ENCODE results near the gene TCF7L2.
A peak's percentile ranks its signal among the peaks of the same experiment; 100 is the strongest.

TCF7L2 gene

GRCh38 chr10:112948196-112948595, 1.9 kb upstream of the TCF7L2 start:
- Histone ChIP-seq H3K27me3 (replicated peaks; ENCODE audit: control insufficient read depth, insufficient read depth, low read length) (peaks cover 1% of the 10 kb centered on the region; the same call in 1 of the 2 replicates), H3K36me3 (ENCODE audit: control insufficient read depth, insufficient read depth, low read length) (no peaks in the 10 kb centered on the region), H3K4me3 (replicated peaks; ENCODE audit: low read depth, low read length) (no peak overlapping the region)
- DNase-seq (ENCODE audit: extremely low read depth, insufficient read length): no peak
- TF ChIP-seq CTCF (IDR thresholded peaks at IDR 0.05; ENCODE audit: insufficient read depth, low read length, poor library complexity, severe bottlenecking): no peak

DNA sequence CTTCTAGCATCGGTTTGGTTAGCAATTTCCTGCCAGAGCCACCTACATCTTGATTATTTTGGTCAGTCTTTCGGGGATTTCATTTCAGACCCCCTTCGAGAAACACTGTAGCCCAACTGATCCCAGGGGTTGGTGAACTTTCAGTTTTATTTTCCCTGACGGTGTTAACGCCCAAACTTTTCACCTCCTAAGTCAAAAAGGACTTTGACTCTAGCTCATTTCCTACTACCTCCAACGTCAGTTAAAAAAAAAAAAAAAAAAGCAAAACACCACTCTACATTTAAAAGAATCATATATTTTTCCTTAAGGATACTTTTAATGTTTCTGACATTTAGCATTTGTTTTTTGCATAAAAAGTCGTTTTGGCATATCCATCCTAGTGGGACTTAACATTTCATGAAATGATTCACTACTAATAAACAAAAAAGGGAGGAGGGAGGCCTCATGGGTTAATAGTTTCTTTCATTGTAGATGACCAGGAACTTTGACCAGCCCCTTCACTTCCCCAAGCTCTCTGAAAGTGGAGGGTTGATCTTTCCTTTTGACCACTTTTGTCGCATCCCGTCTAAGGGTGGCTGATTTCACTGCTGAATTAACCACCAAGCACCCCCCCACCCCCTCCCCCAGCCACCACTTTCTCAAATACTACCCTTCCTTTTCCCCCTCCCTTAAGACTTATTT, 764 bp upstream of the TCF7L2 start:
- peak overlapping the region; percentile 39; the same call in 1 of the 2 replicates for H3K4me3 ChIP-seq (replicated peaks; ENCODE audit: low read depth, low read length)
- TF ChIP-seq CTCF (IDR thresholded peaks at IDR 0.05; ENCODE audit: insufficient read depth, low read length, poor library complexity, severe bottlenecking): no peak
- no peak for DNase-seq (ENCODE audit: extremely low read depth, insufficient read length)
- H3K36me3 ChIP-seq (ENCODE audit: control insufficient read depth, insufficient read depth, low read length): no peaks in the 10 kb centered on the region
- peaks cover 4% of the 10 kb centered on the region; the same call in 1 of the 2 replicates for H3K27me3 ChIP-seq (replicated peaks; ENCODE audit: control insufficient read depth, insufficient read depth, low read length)

- H3K27me3 ChIP-seq (replicated peaks; ENCODE audit: control insufficient read depth, insufficient read depth, low read length): peaks cover 4% of the 10 kb centered on the region; the same call in 1 of the 2 replicates
- H3K36me3 ChIP-seq (ENCODE audit: control insufficient read depth, insufficient read depth, low read length): no peaks in the 10 kb centered on the region
- TF ChIP-seq CTCF (IDR thresholded peaks at IDR 0.05; ENCODE audit: insufficient read depth, low read length, poor library complexity, severe bottlenecking): no peak
- no peak for DNase-seq (ENCODE audit: extremely low read depth, insufficient read length)
- peak overlapping the region; percentile 51 for H3K4me3 ChIP-seq (replicated peaks; ENCODE audit: low read depth, low read length)
Observed at GRCh38 chr10:112950714-112951358, 789 bp downstream of the TCF7L2 start.

DNA sequence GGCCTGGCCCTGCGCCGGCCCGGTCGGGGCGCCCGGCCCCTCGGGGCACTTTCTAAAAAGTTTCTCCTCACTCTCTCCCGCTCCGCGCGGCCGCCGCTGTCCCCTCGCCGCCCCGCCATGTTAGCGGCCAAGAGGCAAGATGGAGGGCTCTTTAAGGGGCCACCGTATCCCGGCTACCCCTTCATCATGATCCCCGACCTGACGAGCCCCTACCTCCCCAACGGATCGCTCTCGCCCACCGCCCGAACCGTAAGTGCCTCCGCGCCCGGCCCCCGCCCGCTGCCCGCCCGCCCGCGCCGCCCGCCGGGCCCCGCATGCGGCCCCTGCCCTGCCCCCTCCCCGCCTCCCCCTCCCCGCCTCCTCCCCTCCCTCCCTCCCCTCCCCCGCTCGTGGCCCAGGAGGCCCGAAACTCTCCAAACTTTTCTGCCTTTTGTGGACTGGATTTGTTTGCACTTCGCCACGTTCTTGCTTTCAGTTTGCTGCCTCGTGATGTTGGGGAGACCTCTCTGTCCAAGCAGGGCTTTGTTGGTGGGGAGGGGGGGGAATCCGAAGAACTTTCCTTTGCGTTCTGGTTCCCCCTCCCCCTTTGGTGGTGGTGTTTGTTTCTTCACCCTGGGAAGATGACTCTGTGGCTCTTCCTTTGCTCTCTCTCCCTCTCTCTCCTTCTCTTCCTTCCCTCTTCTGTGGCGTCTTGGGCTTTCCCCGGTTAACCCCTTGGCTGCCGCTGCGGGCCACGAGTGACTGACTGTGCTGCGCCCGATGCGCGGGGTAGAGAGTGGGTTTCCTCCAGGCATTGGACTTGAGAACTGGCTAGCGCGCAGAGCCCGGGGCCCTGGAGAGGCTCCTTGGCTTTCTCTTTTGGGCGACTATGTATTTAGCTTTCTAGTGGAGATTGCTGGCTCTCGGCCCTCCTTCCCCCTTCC, 1.6 kb downstream of the TCF7L2 start:
- H3K4me3 ChIP-seq (replicated peaks; ENCODE audit: low read depth, low read length): peak overlapping the region; percentile 61
- no peaks in the 10 kb centered on the region for H3K36me3 ChIP-seq (ENCODE audit: control insufficient read depth, insufficient read depth, low read length)
- TF ChIP-seq CTCF (IDR thresholded peaks at IDR 0.05; ENCODE audit: insufficient read depth, low read length, poor library complexity, severe bottlenecking): no peak
- DNase-seq (ENCODE audit: extremely low read depth, insufficient read length): peak; percentile 20
- peaks cover 4% of the 10 kb centered on the region; the same call in 1 of the 2 replicates for H3K27me3 ChIP-seq (replicated peaks; ENCODE audit: control insufficient read depth, insufficient read depth, low read length)

- Histone ChIP-seq H3K4me3 (replicated peaks; ENCODE audit: low read depth, low read length) (peak overlapping the region; percentile 61), H3K27me3 (replicated peaks; ENCODE audit: control insufficient read depth, insufficient read depth, low read length) (peaks cover 4% of the 10 kb centered on the region; the same call in 1 of the 2 replicates), H3K36me3 (ENCODE audit: control insufficient read depth, insufficient read depth, low read length) (no peaks in the 10 kb centered on the region)
- no peak for DNase-seq (ENCODE audit: extremely low read depth, insufficient read length)
- TF ChIP-seq CTCF (IDR thresholded peaks at IDR 0.05; ENCODE audit: insufficient read depth, low read length, poor library complexity, severe bottlenecking): no peak
Observed at GRCh38 chr10:112952282-112953173, 2.5 kb downstream of the TCF7L2 start.
